Stimulated activated CD8-positive, alpha-beta memory T cell treated with anti-CD3 and anti-CD28 coated beads, Interleukin-4, amount 100 ng/mL, for 4 hours (primary cell): Measurements from ENCODE around the gene ELMO1.

Experiments
- DNase-seq, 2 donors: peaks; one replicate each; pipeline ENCODE4 v3.0.0-alpha.2; 2020; ENCODE audit warnings: low read depth in 2 of 2, low spot score in 1 of 2

ELMO1 gene

DNA sequence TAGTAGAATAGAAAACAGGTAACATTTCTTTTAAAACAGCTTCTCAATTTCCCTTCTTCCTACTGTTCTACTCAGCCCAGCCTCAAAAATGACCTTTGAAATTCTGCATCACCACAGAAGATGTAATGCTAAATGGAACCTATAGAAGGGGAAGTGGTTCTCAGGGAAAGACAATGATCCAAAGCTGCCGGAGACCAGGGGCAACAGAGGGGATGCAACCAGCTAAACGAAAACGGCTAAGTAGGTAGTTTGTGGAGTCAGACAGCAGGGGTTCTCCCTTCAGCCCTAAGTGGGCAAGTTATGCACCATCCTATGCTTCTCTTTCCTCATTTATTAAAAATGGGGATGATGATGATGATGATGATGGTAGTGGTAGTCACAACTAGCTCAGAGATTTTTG, 214.3 kb downstream of the ELMO1 start:
- DNase-seq, result no peak

DNA sequence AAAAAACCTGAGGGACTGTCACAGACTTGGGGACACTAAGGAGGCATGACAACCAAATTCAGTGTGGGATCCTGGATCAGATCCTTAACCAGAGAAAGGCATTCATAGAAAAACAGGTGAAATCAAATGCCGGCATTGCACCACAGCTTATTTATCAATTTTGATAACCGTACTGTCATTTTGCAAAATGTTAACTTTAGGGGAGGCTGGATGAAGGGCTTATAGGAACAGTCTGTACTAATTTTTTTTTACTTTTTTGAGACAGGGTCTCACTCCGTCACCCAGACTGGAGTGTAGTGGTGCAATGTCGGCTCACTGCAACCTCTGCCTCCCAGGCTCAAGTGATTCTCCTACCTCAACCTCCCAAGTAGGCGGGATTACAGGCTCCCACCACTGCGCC, 217.1 kb downstream of the ELMO1 start:
- no peak for DNase-seq

DNA sequence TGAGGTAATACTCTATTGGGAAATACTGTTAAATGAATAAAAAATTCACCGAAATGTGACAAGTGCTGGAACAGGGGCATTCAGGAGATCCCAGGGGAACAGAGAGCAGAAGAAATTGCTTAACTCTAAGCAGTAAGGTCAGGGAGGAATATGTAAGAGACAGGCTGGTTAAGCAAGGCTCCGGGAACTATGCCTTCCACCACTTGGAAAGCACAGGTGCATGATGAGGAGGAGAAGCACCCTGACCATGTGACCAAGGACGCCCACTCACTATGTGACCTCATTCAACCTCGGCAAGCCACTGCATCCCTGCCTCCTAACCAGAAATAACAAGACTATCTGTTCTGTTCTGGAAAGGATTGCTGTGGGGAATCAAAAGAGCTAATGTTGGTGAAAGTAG, 218.4 kb downstream of the ELMO1 start:
- DNase-seq, result no peak

DNA sequence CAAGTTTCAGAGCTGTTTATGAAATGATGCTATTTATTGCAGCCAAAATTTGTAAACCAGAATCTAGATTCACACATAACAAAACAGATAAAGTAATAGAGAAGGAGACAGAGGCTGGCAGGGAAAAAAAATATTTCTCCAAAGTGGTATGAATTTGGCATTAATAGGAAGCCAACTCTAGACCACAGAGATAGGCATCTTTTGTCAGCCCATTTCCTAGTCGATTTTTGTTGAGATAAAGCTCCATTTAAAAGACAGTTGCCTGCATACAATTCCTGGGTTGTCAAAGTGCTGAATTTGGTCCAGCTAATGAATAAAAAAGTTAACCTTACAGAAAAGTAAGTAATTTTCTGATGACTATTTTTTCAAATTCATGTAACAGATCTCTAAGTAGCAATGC, 219.3 kb downstream of the ELMO1 start:
- no peak for DNase-seq

DNA sequence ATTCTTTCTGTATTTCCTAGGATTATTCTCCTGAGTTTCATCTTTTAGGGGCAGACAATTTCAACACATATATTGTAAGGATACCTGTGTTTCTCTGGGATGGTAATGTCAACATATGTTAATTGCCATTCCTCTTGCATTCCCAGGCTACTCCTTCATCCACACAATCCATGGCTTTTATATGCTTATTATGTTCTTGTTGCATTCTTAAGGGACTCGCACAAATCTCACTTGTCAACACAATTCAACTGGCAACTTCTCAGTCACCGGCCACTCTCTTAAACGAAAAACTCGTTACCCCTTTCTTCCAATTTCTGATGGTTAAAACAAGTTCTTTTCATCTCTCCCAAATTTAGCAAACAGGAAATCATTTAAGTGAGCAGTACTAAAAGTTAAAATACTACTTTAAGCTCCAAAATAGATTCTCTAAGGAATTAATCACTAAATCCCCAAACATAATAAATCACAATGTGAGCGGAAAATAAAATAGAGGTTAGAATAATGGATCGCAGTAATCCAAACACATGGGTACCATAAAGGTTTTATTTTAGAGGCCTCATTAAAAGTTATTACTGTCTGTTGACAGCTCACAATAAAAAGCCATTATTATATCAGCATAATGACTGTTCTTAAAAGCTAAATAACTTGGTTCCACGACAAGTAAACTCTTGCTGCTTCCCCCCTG, 223.2 kb downstream of the ELMO1 start:
- DNase-seq, result no peak

DNA sequence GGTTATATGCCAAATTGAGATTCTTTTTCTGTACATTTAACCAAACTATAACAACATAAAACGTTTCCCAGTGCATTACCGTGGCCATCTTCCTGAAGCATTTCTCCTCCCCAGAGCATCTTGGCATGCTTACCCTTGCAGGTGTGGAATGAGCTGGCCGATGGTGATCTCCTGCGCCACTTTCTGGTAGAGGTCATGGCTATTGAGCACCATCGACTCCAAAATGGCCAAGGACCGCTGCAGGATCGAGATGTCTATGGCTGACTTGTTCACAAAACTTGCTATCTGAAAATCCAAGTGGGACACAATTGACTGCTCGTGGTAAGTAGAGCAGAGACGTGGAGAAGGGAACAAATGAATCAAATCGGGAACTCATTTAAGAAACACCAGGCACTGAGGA, 223.9 kb downstream of the ELMO1 start:
- no peak for DNase-seq

DNA sequence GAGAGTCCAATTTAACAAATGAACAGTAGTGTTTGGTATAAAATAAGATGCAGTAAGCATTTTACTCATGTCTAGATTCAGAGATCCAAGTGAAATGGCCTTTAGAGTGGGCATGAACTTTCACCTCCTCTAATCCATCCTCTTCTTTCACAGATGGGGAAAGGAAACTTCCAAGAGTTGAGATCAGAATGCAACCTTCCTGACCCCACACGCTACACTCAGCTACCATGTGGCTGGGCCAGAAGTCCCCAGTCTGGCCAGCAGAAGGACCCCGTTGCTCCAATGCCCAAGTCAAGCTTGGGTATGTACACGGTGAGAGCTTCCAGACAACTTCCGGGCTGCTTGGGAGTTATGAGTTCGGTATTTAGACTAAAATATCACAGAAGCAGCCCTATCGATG, 228.0 kb downstream of the ELMO1 start:
- DNase-seq, result no peak

DNA sequence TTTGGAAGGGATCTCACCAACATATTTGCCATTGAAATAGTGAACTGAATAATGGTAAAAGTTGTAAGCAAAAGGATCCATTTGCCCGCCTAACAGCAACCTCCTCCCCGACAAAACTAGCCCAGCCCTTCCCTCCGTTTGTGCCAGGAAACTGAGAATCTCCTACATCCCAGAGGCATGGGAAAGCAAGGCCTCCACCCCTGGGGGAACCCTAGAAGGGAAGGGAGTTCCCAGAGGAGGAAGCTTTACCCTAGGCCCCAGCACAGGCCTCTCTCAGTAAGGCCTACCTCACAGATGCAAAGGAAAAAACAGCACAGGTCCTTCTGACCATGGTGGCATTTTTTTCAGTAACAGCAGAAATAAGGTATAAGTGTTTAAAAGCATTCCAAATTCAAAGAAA, 229.7 kb downstream of the ELMO1 start:
- DNase-seq, result no peak

DNA sequence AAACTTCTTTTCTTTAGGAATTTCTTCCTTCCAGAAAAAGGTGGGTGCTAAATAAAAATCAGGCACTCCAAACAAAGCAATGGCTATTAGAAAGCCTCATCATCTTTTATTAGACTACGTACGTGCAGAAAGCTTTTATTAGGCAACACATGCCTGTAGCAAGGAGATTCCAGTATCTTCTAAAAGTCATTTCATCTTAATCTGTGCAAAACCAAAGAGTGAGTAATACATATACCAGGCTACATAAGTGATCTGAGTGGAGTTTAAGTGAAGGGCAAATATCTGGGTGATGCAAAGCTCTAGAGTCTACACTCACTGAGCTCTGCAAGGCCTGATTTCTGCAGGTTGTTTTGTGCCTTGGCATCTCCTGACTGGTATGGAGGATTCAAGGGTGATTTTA, 231.7 kb downstream of the ELMO1 start:
- no peak for DNase-seq

DNA sequence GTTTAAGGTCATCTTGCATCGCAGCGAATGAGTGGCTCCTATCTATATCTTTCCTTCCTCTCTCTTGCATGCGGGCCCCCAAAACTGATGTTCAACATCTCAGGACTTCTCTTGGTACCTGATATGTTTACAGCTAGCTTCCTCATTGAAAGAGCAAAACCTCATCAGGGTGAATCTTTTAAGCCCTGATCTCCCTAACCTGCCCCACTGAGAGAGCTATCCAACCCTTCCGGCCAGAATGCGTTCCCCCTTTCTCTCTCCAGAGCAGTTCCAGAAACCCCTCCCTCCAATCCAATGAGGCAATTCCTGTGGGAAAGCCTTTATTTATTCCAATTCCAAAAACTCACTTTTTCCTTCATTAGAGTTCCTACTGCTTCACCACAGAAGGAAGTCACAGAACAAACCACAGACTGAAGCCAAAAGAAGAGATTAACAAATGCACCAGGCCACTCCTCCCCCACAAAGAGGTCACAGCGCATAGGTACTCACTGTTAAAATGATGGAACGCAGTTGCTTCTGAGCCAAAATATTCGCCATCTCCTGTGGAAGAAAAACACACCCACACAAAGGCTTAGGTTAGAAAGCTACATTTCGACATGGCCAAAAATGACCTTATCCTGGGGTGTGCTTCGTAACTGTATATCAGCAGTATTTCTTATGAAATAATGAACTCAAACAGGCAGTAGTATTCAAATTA, 232.4 kb downstream of the ELMO1 start:
- no peak for DNase-seq

DNA sequence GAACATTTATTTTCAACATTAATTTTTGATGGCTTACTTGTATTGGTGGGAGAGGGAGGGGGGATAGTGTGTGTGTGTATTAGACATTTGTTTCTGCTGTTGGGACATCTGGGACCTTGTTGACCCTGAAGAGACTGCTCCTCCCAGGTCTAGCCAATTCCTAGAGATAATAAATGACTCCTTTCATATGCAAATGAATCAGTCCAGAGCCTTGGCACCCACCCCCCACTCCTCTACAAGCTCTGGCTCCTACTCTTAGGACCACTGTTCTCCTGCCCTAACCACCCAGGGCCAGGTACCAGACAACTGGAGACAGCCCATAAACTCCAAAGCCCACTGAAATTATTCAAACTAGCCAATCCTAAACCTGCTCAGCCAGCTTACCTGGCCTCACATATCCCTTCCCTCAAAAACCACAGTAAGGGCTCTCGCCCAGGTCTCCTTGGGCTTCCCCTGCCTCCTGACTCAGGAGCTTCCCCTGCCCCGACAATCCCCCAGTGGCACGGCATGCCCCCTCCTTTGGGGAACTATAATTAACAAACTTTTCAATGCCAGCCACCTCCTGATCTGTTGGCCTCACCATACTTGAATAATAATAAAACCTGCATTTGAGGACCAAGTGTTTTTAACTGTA, 233.3 kb downstream of the ELMO1 start:
- DNase-seq, result no peak

DNA sequence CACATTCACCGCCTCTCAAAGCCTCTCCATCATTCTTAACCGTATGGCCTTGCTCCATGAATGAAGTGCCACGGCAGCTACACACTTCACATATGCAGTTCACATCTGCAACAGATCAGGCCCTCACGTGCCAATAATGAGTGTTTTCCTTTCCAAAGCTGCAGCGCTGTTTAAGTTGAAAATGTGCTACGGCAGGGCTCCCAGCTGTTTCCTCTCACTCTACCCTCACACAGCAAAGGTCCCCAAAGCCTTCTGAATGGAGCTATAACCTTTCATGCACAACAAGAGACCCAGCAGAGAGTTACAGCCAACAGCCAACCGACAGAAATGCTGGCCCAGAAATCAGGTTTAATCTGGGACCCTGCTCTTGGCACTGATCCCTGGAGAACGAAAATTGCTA, 236.1 kb downstream of the ELMO1 start:
- DNase-seq, result no peak

DNA sequence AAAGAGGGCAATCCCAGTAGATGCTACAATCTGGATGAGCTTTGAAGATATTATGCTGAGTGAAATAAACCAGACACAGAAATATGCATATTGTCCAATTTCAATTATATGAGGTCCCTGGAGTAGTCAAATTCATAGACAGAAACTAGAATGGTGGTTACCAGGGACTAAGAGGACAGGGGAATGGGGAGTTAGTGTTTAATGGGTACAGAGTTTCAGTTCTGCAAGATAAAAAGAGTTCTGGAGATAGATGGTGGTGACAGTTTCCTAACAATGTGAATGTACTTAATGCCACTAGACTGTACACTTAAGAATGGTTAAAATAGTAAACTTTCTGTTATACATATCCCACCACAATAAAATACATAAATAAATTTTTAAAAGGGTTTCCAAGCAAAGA, 236.6 kb downstream of the ELMO1 start:
- no peak for DNase-seq

DNA sequence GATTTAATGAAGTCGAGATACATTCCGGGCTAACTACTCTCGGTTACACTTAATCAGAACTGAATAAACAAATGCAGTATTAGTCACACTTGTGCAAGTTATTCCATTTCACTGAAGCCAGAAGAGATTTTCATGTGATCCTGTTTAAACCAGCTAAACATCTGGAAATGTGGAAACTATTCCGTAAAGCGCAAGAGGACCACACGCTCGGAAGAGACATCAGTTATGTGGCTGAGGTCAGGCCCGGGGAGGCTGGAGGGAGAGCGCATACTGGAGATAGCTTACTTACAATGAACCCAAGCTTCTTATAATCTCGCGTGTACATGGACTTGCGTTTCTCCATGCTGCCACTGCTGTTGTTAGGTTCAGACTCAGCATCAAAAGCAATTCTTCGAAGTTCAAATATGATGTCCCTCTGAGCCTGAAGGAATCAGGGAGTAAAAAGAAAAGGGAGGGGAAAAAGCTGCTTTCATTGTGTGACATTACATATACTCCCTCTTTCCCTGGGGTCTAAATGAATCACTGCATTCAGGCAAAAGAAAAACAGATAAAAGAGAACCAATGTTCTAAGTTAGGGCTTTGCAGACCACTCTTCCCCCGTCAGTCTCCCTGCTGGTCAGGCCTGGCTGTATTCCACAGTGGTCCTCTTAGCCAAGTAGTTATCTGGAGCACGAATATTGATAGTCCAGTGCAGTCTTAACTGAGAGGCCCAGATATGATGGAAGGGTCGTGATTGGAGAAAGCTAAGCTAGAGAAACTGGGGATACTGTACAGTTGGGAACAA, 237.4 kb downstream of the ELMO1 start:
- DNase-seq, result no peak

DNA sequence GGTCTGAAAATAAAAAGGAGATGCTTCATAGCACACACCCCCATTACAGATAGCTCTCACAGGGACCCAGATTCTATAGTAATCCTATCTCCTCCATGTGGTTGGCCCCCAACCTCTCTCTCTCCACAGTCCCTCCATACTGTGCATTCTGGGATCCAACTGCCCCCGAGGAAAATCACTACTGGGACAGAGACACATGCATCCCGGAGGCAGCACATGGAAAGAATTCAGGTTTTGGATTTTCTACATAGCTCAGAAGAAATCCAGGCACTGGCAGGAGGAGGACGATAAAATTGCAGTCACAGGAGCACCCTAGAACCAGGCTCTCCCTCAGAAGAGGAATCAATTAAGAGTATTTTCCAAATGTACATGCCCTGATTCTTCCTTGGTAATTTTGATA, 239.5 kb downstream of the ELMO1 start:
- DNase-seq, result no peak

DNA sequence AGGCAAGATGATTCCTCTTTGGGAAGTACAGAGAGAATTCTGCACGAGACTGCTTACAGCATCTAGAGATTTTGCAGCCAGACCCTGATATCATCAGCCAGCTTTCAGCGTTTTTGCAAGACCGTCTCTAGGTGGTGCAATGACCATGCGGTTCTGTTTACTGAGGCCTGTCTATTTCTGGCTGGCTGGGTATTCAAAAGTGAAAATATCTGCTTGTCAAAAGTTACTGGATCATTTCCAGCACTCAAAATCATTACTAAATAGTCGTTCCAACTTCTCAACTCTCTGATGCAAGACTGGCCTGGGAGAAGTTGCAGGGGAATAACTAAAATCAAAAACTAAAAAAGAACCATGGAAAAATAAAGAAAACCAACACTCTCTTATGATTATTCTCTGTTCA, 240.1 kb downstream of the ELMO1 start:
- DNase-seq, result no peak

DNA sequence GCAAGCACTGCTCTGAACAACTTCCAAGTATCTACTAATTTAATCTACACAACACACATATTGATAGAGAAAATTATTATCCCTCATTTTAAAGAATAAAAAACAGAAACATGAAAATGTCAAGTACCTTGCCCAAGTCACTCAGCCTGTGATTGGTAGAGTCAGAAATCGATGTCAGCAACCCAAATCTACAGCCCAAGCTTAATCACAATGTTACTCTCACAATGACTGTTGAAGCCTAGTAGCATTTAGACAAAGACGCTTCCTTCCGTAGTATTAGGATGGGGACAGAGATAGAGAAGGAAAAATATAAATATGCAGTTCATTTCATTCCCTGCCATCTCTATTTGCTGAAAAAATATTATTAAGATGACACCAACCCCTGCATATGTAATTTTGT, 242.5 kb downstream of the ELMO1 start:
- DNase-seq, result no peak

DNA sequence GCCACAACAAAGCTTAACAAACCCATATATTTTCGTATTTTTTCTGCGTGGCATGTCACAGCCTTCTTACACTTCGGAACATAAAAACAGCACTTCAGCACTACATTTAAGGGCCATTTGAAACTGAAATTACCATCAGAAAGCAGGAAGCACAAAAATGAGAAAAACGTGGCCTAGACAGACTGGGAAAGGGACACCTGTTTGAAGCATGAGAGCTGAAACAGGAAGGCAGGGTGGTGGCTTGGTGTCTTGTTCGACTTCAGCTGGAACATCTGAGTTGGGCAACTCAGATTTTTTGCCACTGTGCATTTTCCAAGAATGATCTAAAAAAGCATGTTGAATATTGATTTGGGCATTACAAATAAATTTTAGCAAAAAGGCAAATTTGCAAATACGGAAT, 243.2 kb downstream of the ELMO1 start:
- DNase-seq, result no peak

DNA sequence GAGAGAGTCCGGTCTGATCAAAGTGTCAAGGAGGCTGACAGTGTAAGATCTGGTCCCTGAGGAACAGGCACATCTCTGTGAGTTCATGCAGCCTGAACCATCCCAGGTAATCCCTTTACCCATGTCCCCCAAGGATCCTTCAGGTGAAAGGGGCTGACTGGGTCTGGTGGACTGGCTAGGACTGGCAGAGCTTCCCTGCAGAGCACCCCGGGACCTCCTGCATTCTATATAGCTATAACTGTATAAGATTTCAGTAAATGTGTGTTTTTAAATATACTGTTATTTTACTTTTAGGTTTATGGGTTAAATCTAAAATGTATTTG, 246.8 kb downstream of the ELMO1 start:
- DNase-seq, result no peak

DNA sequence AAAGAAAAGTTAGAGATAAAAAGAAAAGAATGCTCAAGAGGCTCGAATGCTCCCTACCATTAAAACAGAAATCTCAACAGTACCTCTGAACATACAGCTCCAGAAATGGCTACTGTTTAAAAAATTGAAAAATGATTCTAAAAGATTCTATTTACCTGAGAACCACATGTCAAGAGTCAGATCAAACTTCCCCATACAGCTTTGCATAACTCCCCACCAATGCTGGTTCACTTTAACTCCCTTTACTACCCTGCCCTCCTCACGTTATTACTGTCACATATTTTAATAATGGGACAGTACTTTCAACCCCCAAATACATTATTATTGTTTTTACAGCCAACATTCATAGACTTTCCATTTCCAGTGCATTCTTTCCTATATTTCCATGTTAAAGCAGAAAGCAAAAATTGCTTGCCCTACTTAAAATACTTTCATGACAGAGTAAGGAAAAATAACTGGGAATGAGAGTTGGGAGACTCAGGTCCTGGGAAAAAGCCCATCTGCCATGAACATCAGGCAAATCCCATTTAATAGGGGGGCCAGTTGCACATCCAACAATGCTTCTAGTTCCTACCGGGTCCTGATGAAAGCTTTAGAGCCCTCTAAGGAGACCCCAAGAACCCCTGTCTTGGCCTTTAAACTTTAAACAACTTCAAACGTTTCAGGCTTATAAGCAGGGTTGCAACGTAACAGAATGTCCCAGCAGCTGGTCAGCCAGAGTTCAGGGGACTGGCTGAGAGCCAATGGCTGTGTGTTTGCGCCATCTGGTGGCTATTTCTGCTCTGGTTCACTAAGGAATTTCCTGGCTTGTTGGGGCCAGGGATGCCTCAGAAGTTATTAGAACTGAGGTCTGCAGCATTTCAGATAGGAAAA, 247.4 kb downstream of the ELMO1 start:
- peak in 1 of 2 donors; percentile 10 for DNase-seq

DNA sequence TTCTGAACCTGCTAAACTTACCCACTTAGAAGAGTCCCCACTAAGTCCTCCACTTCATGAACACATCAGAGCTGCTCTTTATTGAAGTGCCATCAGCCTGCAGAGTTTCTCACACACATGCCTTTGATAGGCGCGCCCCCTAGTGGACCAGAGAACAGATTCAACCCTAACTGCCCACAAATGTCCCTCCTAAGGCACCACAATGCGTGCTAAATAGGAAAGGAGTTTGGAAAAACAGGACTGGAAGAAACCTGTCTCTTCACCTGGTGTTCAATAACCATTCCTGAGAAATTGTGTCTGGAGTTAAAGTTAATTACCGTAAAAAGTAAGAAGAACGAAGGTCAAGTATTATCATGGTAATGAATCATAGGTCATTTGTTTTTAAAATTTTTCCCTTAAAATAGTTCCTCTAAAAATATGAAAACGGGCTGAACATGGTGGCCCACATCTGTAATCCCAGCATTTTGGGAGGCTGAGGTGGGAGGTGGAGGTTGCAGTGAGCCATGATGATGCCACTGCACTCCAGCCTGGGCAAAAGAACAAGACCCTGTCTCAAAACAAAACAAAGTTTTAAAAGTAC, 249.7 kb downstream of the ELMO1 start:
- peak; percentile 45 to 46 for DNase-seq
